ENCODE data around the gene PRKAG2.
"Not testable (repeated sequence)": the region's sequence is repeated elsewhere in the genome, so short reads cannot be mapped to it uniquely, and the experiment has no call there.

The PRKAG2 gene

DNA sequence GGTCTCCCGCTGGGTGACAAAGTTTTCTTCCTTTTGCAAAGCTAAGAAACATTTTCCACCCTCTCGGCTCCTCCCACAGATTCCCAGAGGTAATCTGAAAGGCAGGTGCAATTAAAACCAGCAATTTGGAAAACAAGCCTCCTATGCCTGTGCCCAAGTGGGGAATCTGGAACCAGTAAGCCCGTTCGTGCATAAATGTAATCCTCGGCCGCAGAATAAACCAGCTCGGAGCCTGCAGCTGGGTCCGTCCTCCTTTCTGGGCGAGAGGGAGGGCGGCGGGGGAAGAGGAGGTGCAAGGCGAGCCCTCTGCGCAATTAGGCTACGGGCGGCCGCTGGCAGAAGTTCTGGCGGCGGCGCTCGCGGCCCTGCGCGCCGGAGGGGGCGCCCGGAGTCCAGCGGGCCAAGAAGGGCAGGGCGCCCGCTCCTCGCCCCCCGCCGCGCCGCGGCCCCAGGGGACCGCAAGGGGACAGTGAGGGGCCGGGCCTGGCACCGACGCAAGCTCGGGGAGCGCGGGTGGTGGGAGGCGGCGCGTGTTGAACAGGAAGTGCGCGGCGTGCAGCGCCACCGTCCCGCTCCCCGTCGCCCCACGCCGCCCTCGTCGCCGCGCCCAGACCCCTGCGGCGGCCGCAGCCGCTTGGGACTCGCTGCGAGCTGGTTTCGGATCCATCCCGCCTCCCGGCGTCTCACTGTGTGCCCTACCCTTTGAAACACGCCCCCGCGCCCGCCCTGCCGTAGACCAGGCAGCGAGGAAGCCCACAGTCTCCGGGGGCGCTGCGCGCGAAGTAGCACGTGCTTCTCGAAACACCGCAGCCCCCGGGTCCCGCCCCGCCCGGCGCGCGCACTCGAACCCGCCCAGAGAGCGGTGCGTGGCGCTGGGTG, at the start of gene PRKAG2:
PRKAG2 (minus strand) TSS at position 217 of the 879 bp plus-strand sequence. CDS start 495 bp downstream, outside the sequence.
- DNase-seq (ENCODE audit: low read depth) = no peak

DNA sequence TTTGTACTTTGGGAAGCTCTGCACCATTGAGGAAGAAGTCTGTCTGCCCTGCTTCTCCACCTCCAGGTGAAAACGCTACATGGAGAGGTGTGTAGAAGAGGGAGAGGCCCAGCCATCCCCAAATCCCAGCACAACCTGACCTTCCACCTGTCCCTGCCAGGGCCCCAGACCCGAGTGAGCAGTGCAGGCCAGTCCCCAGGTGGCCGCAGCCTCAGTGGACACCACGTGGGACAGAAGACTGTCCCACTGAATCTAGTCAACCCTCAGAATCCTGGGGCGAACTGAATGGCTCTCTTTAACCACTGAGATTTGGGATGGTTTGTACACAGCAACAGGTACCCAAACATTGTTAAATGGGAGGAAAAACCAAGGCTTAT, 49.4 kb upstream of the PRKAG2 start:
- no peak for DNase-seq (ENCODE audit: low read depth)

DNA sequence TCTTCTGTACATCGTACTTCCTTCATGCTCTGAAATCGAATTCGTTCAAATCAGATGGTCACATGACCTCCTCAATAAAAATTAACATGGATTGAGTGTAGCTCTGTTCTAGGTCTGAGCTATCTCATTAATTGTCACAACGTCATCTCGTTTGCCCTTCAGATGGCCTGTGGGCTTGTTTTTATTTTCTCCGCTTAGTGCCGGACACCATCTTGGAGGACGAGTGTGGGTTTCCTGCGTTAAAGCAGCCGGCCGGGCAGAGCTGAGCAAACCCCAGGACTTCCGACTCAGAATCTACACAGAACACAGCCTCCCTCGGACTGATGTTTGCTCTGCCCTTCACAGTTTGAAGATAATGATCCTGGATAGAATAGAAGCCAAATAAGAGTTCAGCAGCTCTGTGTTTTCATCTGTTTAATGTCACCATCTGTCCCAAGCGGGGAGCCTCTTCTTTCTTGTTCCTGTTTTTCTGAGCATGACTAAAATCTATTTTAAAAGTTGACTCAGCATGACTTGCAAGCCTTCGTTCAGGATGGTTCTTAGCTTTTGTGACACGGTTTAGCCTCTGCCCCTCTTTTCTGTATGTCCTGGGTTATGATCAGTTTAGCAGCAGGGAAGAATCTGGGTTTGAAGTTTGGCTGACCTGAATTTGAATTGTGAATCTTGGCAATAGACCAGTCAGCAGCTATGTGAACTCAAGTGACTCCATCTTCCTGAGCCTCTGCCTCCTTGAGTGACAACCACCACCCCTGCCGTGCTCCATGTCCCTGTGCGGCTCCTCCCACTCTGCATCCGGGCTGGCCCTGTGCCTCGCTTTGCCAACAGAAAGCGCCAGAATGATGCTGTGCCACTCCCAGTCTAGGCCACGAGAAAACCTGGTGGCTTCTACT, 48.8 kb upstream of the PRKAG2 start:
- DNase-seq (ENCODE audit: low read depth) = no peak

DNA sequence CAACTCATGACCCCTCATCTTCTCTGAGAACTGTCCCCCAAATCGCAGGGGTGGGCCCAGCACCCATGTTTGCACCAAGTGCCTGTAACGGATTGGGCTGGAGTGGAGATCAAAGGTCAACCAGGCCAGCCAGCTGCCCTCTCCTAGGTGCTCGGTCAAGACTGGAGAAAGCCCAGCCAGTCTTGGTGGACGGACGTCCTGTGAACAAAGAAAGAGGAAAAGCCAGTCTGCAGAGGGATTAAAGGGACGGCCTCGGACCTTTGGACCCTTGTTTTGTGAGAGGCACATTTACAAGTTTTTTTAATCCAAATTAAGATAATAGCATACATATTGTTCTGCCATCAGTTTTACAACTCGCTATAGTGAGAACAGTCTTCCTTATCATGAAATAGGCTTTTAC, 47.6 kb upstream of the PRKAG2 start:
- DNase-seq (ENCODE audit: low read depth) = no peak

DNA sequence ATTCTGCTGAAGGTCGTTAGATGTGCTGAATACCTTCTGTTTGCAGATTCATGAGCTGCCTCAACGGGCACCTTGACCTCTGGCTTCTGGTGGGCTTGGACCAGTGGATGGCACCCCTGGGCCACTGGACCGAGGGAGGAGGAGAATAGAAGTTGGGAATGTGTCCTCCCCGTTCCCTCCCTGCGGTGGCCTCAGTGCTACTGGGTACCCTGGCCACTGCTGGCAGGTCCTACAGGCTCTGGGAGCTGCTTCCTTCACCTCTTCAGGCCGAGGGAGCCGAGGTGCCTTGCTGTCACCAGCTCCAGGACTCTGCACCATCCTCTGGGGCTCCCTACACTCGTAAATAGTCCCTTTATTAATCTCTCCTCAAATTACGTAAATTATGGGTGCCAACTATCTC, 47.1 kb upstream of the PRKAG2 start:
- no peak for DNase-seq (ENCODE audit: low read depth)

DNA sequence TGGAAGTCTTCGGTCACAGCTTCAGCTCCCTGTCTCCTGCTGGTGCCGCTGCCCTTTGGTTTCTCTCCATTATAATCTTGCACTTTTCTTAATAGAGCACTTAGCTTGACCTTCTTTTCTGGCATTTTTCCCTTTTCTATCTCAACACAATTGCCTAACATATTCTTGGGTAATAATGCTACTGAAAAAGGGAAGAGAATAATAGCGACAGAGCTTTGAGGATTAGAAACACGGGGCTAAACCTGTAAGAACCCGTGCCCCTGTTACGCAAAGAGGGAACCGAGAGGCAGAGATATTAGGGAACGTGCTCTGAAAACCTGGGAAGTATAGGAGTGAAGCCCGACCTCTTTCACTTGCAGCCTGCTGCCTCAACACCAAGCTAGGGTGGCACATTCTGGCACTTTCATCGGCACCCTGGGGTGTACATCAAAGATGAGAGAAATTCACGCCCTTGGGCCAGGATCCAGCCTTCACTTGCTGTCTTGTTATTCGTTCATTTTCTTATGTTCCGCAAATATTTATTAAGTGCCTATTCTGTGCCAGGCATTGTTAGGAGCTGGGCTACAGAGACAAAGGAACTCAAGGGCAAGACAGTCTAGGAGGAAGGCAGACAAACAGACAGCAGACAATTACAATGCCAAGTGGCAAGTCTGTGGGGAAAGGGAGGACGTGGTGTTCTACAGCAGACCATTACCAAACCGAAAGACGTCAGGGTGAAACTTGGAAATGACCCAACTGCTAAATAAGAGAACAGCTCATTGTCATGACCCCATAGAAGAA, 46.4 kb upstream of the PRKAG2 start:
- DNase-seq (ENCODE audit: low read depth) = no peak

DNA sequence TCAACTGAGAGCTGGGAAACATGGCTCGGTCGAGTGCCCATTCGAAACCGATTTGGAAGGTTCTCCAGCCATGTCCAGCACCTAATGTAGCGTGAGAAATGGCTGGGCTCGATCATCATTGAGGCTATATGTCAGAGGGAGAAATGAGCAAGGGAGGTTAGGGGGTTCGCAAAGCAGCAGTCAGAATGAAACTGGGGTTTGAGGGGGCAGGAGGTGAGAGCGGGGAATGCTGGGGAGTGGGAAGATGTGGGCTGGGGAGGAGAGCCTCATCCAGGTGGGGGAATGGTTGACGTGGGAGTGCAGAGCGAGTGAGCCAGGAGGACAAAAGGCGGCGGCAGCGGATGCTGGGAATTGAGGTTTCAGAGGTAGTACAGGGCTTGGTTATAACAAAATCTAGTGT, 44.5 kb upstream of the PRKAG2 start:
- no peak for DNase-seq (ENCODE audit: low read depth)

DNA sequence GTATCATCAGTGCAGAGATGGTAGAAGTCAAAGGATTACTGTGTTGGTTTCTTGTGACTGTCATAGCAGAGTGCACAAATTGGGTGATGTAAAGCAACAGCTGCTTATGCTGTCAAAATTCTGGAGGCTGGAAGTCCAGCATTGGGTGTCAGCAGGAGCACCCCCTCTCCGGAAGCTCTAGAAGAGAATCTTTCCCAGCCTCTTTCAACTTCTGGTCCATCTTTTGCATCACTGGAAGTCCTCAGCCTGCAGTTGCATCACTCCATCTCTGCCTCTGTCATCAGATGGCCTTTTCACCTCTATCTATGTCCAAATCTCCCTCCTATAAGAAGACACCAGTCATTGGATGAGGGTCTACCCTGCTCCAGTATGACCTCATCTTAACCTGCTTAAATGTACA, 43.6 kb upstream of the PRKAG2 start:
- DNase-seq (ENCODE audit: low read depth) = no peak

DNA sequence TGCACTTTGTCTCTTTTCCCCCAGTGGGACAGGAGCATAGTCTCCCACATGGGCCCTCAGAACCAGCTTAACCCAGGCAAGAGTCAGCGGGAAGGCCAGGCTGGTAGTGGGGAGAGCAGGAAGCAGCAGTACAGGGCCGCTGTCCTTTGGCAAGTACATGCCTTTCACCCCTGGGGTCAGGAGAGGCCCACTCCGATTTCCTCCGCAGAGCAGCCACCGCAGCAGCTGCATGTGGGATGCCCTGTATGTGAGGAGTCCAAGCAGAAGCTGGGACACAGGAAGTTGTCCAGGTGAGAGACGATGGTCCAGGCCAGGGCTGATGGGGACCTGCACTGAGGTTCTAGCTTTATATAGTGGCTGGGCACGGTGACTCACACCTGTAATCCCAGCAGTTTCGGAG, 42.7 kb upstream of the PRKAG2 start:
- DNase-seq (ENCODE audit: low read depth) = no peak

DNA sequence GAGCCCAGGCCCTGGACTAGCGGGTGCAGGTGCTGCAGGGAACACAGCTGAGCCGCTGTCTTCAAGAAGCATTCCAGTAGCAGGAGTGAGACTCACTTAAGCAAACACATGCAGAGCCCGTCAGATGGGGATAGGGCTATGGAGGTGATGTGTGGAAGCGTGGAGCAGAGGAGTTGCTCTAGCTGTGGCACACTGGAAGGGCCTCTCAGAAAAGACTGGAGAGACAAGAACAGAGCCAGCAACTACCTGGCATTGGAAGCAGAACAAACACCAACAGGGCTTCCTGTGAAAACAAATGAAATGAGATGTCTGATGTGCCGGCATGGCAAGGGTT, 41.6 kb upstream of the PRKAG2 start:
- DNase-seq (ENCODE audit: low read depth) = no peak

DNA sequence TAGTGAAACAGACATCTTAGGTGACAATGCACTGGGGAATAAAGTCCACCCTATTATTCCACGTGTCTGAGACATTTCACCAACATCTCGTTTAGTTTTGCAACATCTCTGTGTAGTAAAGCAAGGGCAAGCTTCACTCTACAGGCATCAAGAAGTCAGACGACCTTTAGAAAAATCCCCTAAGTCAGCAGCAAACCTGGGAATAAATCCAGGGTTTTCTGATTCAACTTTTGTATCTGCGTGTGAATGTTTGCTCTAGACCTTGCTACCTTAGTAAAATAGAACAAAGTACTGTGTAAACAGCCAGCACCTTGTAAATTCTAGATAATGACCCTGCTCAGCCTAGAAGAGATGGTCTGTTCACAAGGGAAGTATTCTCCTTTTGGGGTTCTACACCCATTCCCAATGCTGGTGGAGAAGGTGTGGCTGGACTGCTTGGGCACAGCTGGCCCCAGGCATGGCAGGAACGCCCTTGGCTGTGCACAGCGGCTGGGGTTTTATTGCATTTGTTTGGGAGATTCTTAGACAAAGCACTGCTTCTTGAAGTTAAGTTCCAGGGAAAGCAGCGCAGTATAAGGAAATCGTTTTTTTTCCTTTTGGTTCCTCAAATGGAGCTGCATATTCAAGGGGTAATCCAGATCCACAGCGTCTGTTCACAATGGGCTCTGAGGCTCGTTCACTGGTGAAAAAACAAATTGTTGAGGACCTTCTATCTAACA, 41.0 kb upstream of the PRKAG2 start:
- no peak for DNase-seq (ENCODE audit: low read depth)

DNA sequence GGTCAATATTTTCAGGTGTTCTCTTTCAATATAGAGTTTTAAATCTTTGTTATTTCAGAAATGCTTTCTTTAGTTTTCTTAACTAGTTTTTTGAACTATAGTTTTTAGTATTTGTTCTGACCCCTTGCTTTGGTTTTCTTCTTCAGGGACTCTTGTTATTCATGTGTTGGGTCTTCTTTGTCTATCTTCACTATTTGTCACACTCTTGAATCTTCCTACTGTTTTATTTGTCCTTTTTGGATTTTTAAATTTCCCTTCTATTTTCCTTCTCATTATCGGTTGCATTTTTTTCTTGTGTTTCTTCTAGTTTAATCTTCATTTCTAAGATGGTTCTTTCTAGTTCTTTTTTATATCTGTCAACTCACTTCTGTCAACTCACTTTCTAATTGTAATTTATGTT, 37.1 kb upstream of the PRKAG2 start:
- no peak for DNase-seq (ENCODE audit: low read depth)

DNA sequence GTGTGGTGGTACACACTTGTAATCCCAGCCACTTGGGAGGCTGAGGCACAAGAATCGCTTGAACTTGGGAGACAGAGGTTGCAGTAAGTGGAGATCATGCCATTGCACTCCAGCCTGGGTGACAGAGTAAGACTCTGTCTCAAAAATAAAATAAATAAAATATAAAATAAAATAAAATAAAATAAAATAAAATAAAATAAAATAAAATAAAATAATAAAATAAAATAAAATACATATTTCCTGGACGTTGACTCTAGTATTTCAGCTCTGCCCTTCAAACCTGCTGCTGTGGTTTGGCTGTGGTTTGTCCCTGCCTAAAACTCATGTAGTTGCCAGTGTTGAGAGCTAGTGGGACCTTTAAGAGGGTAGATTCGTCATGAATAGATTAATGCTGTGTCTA, 33.7 kb upstream of the PRKAG2 start:
- DNase-seq (ENCODE audit: low read depth) = not testable (repeated sequence)

DNA sequence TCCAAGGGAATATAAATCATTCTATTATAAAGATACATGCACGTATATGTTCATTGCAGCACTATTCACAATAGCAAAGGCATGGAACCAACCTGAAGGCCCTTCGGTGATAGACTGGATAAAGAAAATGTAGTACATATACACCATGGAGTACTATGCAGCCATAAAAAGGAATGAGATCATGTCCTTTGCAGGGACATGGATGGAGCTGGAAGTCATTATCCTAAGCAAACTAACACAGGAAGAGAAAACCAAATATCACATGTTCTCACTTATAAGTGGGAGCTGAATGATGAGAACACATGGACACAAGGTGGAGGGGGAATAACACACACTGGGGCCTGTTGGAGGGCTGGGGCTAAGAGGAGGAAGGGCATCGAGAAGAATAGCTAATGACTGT, 30.2 kb upstream of the PRKAG2 start:
- DNase-seq (ENCODE audit: low read depth) = not testable (repeated sequence)

DNA sequence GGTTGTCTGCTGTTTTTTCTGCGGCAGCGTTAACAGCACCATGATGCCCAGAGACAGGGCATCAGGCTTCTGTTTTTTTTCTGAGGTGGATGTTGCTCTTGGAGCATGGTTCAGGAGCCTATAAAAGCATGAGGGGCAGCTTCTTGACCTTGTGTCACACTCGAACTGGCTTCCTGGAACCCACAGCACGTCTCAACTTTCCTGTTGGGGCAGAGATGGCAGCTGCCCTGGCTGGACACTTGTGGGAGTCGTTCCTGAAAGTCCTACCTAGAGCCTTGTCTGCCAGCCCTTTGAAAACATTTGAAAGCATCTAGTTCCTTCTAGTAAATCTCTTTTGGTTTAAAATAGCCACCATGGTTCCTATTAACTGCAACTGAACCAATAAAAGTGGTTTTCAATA, 28.9 kb upstream of the PRKAG2 start:
- no peak for DNase-seq (ENCODE audit: low read depth)

DNA sequence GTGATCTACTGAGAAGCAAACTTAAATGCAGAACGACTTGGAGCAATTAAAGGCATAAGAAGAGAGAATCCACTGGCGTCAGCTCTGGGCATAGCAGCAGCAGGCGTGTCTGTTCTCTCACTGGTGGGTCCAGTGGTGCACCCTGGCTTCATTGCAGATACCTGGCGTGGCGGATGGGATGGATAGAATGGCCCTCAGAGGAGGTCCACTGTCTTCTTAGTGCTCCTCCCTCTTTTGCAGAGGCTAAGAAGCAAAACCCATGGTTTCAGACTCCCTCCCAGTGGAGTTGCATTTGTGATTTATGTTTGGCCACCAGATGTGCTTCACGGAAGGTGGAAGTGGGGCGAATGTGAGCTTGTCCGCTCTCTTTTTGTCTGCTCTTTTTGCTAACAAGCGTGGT, 28.4 kb upstream of the PRKAG2 start:
- no peak for DNase-seq (ENCODE audit: low read depth)

DNA sequence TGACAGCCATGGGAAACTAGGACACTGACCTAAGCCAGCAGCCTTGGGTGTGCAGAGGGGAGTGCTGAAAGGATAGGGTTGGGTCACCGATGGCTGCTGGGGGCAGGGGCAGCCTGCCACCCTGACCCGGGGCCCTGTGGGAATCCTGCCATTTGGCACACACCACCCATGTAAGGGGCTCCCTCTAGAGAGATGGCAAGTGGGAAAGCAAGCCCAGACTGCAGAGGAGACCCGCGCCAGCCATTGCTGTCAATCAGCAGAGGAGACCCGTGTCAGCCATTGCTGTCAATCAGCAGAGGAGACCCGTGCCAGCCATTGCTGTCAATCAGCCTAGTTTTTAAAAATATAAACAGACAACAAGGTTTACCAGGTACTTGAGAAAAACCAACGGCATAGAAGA, 27.4 kb upstream of the PRKAG2 start:
- no peak for DNase-seq (ENCODE audit: low read depth)

DNA sequence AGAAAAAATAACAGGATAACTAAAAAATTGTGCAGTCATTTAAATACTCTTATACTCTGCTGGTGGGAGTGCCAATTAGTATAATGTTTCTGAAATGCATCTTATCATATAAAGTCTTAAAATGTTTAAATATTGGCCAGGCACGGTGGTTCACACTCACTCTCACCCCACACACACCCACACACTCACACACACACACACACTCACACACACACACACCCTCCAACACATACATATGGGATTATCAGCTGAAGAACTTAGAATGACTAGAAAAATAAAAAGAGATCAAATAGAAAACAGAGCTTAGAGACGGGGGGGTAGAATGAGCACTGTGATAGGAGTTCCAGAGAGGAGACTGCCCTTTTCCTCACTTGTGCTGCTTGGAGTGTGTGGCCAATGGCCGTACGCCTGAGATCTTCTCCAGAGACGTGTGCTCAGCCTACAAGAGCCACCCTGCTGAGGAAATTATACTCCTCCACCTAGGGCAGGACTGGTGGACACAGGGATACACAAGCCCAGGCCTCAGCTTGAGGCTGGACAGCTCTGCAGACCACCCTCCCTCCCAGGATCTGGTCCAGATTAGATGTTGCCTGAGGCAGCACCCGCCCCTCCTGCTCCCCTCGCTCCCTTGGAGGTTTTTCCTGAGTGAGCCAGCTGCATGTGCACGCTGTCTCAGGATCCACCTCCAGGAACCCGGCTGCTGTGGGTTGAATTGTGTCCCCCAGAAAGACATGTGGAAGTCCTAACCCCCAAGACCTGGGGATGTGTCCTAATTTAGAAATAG, 26.5 kb upstream of the PRKAG2 start:
- no peak for DNase-seq (ENCODE audit: low read depth)

DNA sequence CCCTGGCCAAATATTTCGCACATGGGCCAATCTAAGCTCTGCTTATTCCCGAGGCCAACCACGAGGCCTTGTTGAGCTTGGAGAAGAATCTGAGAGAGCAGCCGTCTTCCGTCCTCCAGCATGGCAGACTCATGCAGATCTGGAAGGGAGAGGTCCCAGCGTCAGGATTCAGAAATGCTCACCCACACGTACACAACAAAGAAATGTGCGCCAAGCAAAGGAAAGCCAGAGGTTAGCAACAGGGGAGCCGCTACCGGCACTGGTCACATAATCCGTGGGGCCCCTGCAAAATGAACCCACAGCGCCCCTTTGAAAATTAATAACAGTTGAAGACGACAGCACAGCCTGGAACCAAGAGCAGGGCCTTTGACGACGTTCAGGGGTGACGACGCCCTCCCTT, 25.4 kb upstream of the PRKAG2 start:
- DNase-seq (ENCODE audit: low read depth) = no peak

DNA sequence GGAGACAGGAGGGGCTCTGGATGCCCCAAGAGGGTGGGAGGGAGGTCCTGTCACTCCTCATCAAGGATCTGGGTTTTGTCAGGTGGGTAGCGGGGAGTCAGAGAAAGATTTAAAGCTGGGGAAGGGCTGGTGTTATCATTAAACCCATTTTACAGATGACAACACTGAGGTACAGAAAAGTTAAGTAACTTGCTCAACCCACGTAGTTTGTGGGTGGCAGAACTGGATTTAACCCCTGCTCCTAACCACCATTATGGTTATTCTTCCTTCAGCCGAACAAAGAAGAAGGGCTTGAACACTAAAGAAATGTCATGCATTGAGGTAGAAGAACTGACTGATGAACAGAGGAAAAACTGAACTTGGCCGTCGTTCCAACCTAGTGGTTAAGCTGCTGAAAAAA, 24.9 kb upstream of the PRKAG2 start:
- DNase-seq (ENCODE audit: low read depth) = no peak

DNA sequence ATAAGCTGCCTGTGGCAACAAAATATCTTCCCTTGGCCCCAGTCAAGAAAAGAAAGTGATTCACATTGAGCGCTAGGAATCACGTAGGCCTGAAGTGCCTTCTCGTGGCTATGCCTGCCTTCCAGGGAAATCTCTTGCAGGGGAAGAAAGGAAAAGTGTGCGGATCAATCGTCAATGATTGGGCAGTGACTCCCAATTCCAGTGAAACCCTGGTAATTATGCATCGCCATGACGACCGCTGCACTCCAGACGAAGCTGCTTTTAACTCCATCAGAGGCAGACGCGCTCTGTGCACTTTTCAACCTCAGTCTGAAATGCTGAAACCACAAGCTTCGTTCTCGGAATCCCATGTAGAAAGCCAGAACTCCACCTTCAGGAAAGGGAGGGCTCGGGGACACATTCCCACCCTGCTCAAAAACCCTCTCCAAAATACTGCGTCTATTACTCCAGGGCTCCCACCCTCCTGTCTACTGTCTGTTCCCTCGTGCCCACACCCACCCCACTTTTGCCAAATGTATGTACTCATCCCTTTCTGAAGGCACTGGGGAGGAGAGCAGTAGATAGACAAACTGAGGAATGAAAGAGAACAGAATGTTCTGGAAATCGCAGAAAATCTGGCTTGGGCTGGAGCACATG, 24.2 kb upstream of the PRKAG2 start:
- no peak for DNase-seq (ENCODE audit: low read depth)

Data from GM04504 (cell line).